HTERT RPE-1 (cell line): Measurements from ENCODE around the gene KDM4B.
"Not testable (repeated sequence)": the region's sequence is repeated elsewhere in the genome, so short reads cannot be mapped to it uniquely, and the experiment has no call there.

Experiments used
- in situ Hi-C: fragments of 300-500 bp; cut with MboI; formaldehyde crosslinking; loops from 4 replicates; pipeline ENCODE4 v1.14.3; 2020; ENCODE audit warnings: low sequenced_read_pairs

KDM4B gene

GRCh38 chr19:5147074-5147977 is 178.4 kb downstream of the KDM4B start:
- in situ Hi-C loops: no loop called here

GRCh38 chr19:5147978-5148793 is 179.3 kb downstream of the KDM4B start:
- in situ Hi-C loops: no loop called here

- in situ Hi-C loops: no loop called here
Measured at GRCh38 chr19:5148794-5149190, 179.9 kb downstream of the KDM4B start.

- in situ Hi-C loops: no loop called here
Measured at GRCh38 chr19:5149508-5149907, 180.6 kb downstream of the KDM4B start.

GRCh38 chr19:5149932-5150901 is 181.3 kb downstream of the KDM4B start:
- in situ Hi-C loops: no loop called here

- in situ Hi-C loops: no loop called here
Measured at GRCh38 chr19:5150902-5151741, 182.2 kb downstream of the KDM4B start.

- in situ Hi-C loops: no loop called here
Measured at GRCh38 chr19:5152013-5152763, 183.3 kb downstream of the KDM4B start.

GRCh38 chr19:5152767-5153532 is 184.0 kb downstream of the KDM4B start:
- in situ Hi-C loops: no loop called here

- in situ Hi-C loops: no loop called here
Measured at GRCh38 chr19:5153601-5154128, 184.8 kb downstream of the KDM4B start.

- in situ Hi-C loops: no loop called here
Measured at GRCh38 chr19:5154129-5154798, 185.4 kb downstream of the KDM4B start.

- in situ Hi-C loops: no loop called here
Measured at GRCh38 chr19:5154799-5155426, 186.0 kb downstream of the KDM4B start.

GRCh38 chr19:5155586-5156210 is 186.8 kb downstream of the KDM4B start:
- in situ Hi-C loops: no loop called here

GRCh38 chr19:5156231-5156986 is 187.5 kb downstream of the KDM4B start:
- in situ Hi-C loops: no loop called here

- in situ Hi-C loops: no loop called here
Measured at GRCh38 chr19:5157186-5157585, 188.3 kb downstream of the KDM4B start.

- in situ Hi-C loops: not testable (repeated sequence)
Measured at GRCh38 chr19:5158549-5159134, 189.7 kb downstream of the KDM4B start.
